Transverse colon (tissue), 4 donors: ENCODE measurements around the gene ZNF343. TPM values are rescaled to one million over a fixed set of nuclear protein-coding genes. Genes with fewer than 3 reads are reported as not detected.

Source experiments
- DNase-seq: peaks from one replicate; pipeline ENCODE4 v3.0.0-alpha.2; 2019
- H3K27ac ChIP-seq, 4 donors: fragments of 200-600 bp; sonication (generic); 2 replicates each; pipeline ENCODE4 v1.5.1; 2016 to 2018; ENCODE audit warnings: inconsistent platforms in 4 of 4
- H3K27me3 ChIP-seq: fragments of 200-600 bp; sonication (generic); 2 replicates; pipeline ENCODE4 v1.5.1; 2017; ENCODE audit warnings: inconsistent platforms
- H3K36me3 ChIP-seq, 4 donors: fragments of 200-600 bp; sonication (generic); 2 replicates each; pipeline ENCODE4 v1.5.1; 2017 to 2019; ENCODE audit warnings: inconsistent platforms in 4 of 4
- H3K4me1 ChIP-seq, 4 donors: fragments of 200-600 bp; sonication (generic); 2 replicates each; pipeline ENCODE4 v1.5.1; 2017 to 2020; ENCODE audit warnings: inconsistent platforms in 4 of 4
- H3K4me3 ChIP-seq, 4 donors: fragments of 200-600 bp; sonication (generic); 1 replicate in 1 of 4; 2 replicates in 3 of 4; pipeline versions ENCODE4 v1.5.1 to v1.6.1; 2017 to 2019; ENCODE audit warnings: inconsistent platforms in 4 of 4
- H3K9me3 ChIP-seq, 2 donors: fragments of 200-600 bp; sonication (generic); 2 replicates each; pipeline ENCODE4 v1.5.1; 2017 to 2019; ENCODE audit warnings: inconsistent platforms in 2 of 2
- CTCF ChIP-seq, 5 experiments: fragments of 200-600 bp in 3 of 5; fragments of 450-650 bp in 2 of 5; sonication (generic) in 3 of 5; IDR thresholded peaks; 1 replicate in 2 of 5; 2 replicates in 3 of 5; pipeline ENCODE4 v1.5.1; 2016 to 2017; ENCODE audit warnings: antibody characterized with exemption in 5 of 5, inconsistent platforms in 3 of 5, mild to moderate bottlenecking in 2 of 5, moderate library complexity in 1 of 5
- EP300 ChIP-seq: sonication (generic); formaldehyde crosslinking; IDR thresholded peaks from one replicate; pipeline ENCODE4 v1.6.1; 2017; ENCODE audit warnings: antibody characterized with exemption, low read depth
- POLR2A ChIP-seq: fragments of 450-650 bp; IDR thresholded peaks from one replicate; pipeline ENCODE4 v1.6.1; 2016; ENCODE audit warnings: antibody characterized with exemption, mild to moderate bottlenecking, moderate library complexity
- POLR2AphosphoS5 ChIP-seq, 3 donors: sonication (generic); formaldehyde crosslinking; IDR thresholded peaks; one replicate each; pipeline ENCODE4 v1.6.1; 2016; ENCODE audit warnings: antibody characterized with exemption in 3 of 3
- WGBS, 2 donors: methylation state at CpG; one replicate each; pipeline ENCODE4 v1.1.5; 2018; ENCODE audit warnings: low coverage in 1 of 2; 5-methylcytosine and 5-hydroxymethylcytosine counted together
- in situ Hi-C, 4 donors: fragments of 200-750 bp; cut with MboI; loops; one replicate each; pipeline versions ENCODE4 v1.15.0 to v1.15.1; 2017; ENCODE audit warnings: low sequenced_read_pairs in 3 of 4, low pct_ligation_motif_present in 1 of 4, low pct_unique_long_range_greater_than_20kb in 1 of 4
- intact Hi-C: fragments of 100-400 bp; cut with DNase I; formaldehyde crosslinking; loops from one replicate; pipeline ENCODE4 v1.15.1; 2023; ENCODE audit warnings: low total_unique reads
- total RNA-seq, 4 donors: library from RNA; depleted of rRNA; stranded (reverse); fragments of >200 nt; gene quantifications; one replicate each; pipeline ENCODE4 v1.1.0, GENCODE V29; 2016

Gene ZNF343
- total RNA-seq, 4 donors from 2014 or later = 2.4 to 9.8 (median 6.1) TPM

- Histone ChIP-seq H3K27ac (no peak overlapping the region), H3K4me3 (no peak overlapping the region), H3K4me1 (no peaks in the 10 kb centered on the region), H3K9me3 (no peaks in the 10 kb centered on the region), H3K36me3 (no peaks in the 10 kb centered on the region), H3K27me3 (peaks cover 5% of the 10 kb centered on the region)
- WGBS, 2 donors = 65 to 67% methylated on average over 1 of the region's 1 CpG
- DNase-seq = no peak
- in situ Hi-C loops = loop anchor here in 1 of 4 donors (10.0 kb wide), 1 partner anchor 140 kb away; the partner anchor contains the start of gene NOP56
- TF ChIP-seq CTCF (IDR thresholded peaks at IDR 0.05) (no peak), POLR2AphosphoS5 (IDR thresholded peaks at IDR 0.05) (no peak), POLR2A (no peak), EP300 (no peak)
- intact Hi-C loops = no loop called here
Observed at GRCh38 chr20:2515203-2515602, 6.5 kb upstream of the ZNF343 start.

- H3K4me3 ChIP-seq = no peak overlapping the region
- 89 to 94% methylated on average over 3 of the region's 3 CpGs for WGBS, 2 donors
- TF ChIP-seq POLR2AphosphoS5 (IDR thresholded peaks at IDR 0.05) (no peak), EP300 (no peak), CTCF (IDR thresholded peaks at IDR 0.05) (no peak)
- intact Hi-C loops = no loop called here
- DNase-seq = no peak
- H3K36me3 ChIP-seq = no peaks in the 10 kb centered on the region
- no peaks in the 10 kb centered on the region for H3K9me3 ChIP-seq
- H3K4me1 ChIP-seq = peaks cover 0 to 15% (median 11%) of the 10 kb centered on the region in 4 donors
- in situ Hi-C loops = loop anchor here in 1 of 4 donors (10.0 kb wide), 1 partner anchor 145 kb away; the partner anchor contains the start of gene NOP56
- H3K27ac ChIP-seq = no peak overlapping the region
- H3K27me3 ChIP-seq = peaks cover 5% of the 10 kb centered on the region
Observed at GRCh38 chr20:2509794-2510193, 1.1 kb upstream of the ZNF343 start.

- no peaks in the 10 kb centered on the region for H3K36me3 ChIP-seq
- DNase-seq = no peak
- no peaks in the 10 kb centered on the region for H3K9me3 ChIP-seq
- H3K4me1 ChIP-seq = peaks cover 0 to 15% (median 11%) of the 10 kb centered on the region in 4 donors
- H3K4me3 ChIP-seq = peak overlapping the region; percentile 64 to 80 (median 75)
- no peak for TF ChIP-seq POLR2AphosphoS5 (IDR thresholded peaks at IDR 0.05)
- TF ChIP-seq POLR2A = no peak
- TF ChIP-seq EP300 = no peak
- no peak for TF ChIP-seq CTCF (IDR thresholded peaks at IDR 0.05)
- H3K27me3 ChIP-seq = peaks cover 5% of the 10 kb centered on the region
- intact Hi-C loops (no loop called here), in situ Hi-C loops (no loop called here)
- peak overlapping the region; percentile 80 to 84 (median 82) for H3K27ac ChIP-seq
- 65 to 76% methylated on average over 7 to 9 of the region's 9 CpGs for WGBS, 2 donors
Observed at GRCh38 chr20:2509468-2509781, 710 bp upstream of the ZNF343 start.

- 9 to 25% methylated on average over 7 to 22 of the region's 22 CpGs for WGBS, 2 donors
- DNase-seq = peak; percentile 23
- TF ChIP-seq POLR2A (no peak), POLR2AphosphoS5 (IDR thresholded peaks at IDR 0.05) (no peak), EP300 (no peak), CTCF (IDR thresholded peaks at IDR 0.05) (no peak)
- H3K4me3 ChIP-seq = peak overlapping the region; percentile 64 to 80 (median 75)
- intact Hi-C loops = no loop called here
- in situ Hi-C loops = no loop called here
- no peaks in the 10 kb centered on the region for H3K9me3 ChIP-seq
- H3K4me1 ChIP-seq = peaks cover 0 to 15% (median 11%) of the 10 kb centered on the region in 4 donors
- H3K27ac ChIP-seq = peak overlapping the region; percentile 80 to 84 (median 82)
- H3K36me3 ChIP-seq = no peaks in the 10 kb centered on the region
- no peaks in the 10 kb centered on the region for H3K27me3 ChIP-seq
Observed at GRCh38 chr20:2507875-2508630, 662 bp downstream of the ZNF343 start.
